ENCODE data around the gene RNF2. TPM values are rescaled to one million over a fixed set of nuclear protein-coding genes. Genes with fewer than 3 reads are reported as not detected.

RNF2 gene
- polyA plus RNA-seq, 1 donor (not counting 4 experiments of a cell fraction or from before 2014, with no cell fraction given), result 29.2 TPM

DNA sequence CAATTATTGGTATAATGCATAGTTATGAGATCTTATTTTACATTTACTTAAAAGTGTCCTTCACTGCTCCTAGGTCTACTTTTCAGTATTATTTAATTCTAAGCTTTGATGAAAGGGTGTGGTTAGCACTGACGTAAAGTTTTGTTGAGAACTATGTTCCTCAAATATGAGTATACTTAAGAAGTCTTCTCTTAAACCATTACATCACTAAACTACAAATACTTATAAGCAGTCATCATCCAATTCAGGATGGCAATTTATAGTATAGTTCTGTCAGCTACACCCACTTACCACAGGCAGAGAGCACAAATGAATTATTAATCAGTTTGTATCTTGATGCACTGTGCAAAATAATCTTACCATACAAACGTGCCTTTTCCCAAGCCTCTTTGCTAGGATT is 84.3 kb downstream of the RNF2 start:
- no peak for DNase-seq (ENCODE audit: low read depth, low spot score)
- Histone ChIP-seq H3K9me1 (ENCODE audit: control insufficient read depth, extremely low read depth, insufficient read depth, low read length) (no peaks in the 10 kb centered on the region), H3K79me2 (ENCODE audit: control insufficient read depth, insufficient read depth, low read length) (no peaks in the 10 kb centered on the region), H3K27ac (ENCODE audit: control insufficient read depth, insufficient read depth, low read length) (no peak overlapping the region), H3K27me3 (ENCODE audit: control insufficient read depth, extremely low read depth, insufficient read depth, low read length) (no peaks in the 10 kb centered on the region), H4K20me1 (ENCODE audit: control insufficient read depth, extremely low read depth, insufficient read depth, low read length) (no peaks in the 10 kb centered on the region), H2AFZ (ENCODE audit: control insufficient read depth, low read length) (no peak overlapping the region), H3K4me1 (ENCODE audit: control insufficient read depth, extremely low read depth, insufficient read depth, low read length) (no peaks in the 10 kb centered on the region), H3K4me3 (ENCODE audit: control insufficient read depth in 2 of 3, extremely low read depth in 1 of 3, insufficient read depth in 2 of 3, low read depth in 1 of 3, low read length in 3 of 3) (no peak overlapping the region), H3K4me2 (ENCODE audit: control insufficient read depth, extremely low read depth, insufficient read depth, low read depth, low read length) (no peak overlapping the region), H3K9me3 (ENCODE audit: control insufficient read depth, low read depth, low read length) (no peaks in the 10 kb centered on the region), H3K9ac (ENCODE audit: control insufficient read depth, extremely low read depth, insufficient read depth, low read length) (no peak overlapping the region), H3K36me3 (ENCODE audit: control insufficient read depth in 2 of 2, extremely low read depth in 1 of 2, insufficient read depth in 2 of 2, low read length in 2 of 2) (peaks cover 0 to 4% of the 10 kb centered on the region in 2 experiments)
- no peak for FAIRE-seq
- dilution Hi-C loops (cut with MboI; ENCODE audit: extremely low pct_ligation_motif_present, low sequenced_read_pairs), result no loop called here
- TF ChIP-seq, protein P1, sequence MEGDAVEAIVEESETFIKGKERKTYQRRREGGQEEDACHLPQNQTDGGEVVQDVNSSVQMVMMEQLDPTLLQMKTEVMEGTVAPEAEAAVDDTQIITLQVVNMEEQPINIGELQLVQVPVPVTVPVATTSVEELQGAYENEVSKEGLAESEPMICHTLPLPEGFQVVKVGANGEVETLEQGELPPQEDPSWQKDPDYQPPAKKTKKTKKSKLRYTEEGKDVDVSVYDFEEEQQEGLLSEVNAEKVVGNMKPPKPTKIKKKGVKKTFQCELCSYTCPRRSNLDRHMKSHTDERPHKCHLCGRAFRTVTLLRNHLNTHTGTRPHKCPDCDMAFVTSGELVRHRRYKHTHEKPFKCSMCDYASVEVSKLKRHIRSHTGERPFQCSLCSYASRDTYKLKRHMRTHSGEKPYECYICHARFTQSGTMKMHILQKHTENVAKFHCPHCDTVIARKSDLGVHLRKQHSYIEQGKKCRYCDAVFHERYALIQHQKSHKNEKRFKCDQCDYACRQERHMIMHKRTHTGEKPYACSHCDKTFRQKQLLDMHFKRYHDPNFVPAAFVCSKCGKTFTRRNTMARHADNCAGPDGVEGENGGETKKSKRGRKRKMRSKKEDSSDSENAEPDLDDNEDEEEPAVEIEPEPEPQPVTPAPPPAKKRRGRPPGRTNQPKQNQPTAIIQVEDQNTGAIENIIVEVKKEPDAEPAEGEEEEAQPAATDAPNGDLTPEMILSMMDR (optimal IDR thresholded peaks at IDR 0.05 in 1 of 3, IDR thresholded peaks at IDR 0.05 in 1 of 3, conservative IDR thresholded peaks at IDR 0.05 in 1 of 3; ENCODE audit: extremely low read depth in 1 of 3, insufficient read depth in 2 of 3, low read length in 3 of 3), result no peak
- no peak for TF ChIP-seq EZH2 (IDR thresholded peaks at IDR 0.05; ENCODE audit: low read length)

DNA sequence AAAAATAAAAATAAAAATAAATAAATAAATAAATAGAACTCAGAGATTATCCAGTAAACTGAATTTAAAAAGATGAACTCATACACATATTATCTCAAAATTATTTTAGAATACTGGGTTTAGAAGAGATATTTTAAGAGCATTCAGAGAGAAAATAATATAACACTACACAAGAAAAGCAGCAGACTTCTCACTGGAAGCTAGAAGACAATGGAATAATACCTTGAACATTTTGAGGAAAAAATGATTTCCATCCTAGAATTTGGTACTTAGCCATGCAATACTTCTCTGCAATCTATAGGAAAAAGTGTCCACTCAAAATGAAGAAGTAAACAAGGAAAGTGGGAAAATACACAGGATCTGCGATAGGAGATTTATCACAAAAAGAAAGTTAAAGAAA is 87.2 kb downstream of the RNF2 start:
- Histone ChIP-seq H3K79me2 (ENCODE audit: control insufficient read depth, insufficient read depth, low read length) (no peaks in the 10 kb centered on the region), H2AFZ (ENCODE audit: control insufficient read depth, low read length) (no peak overlapping the region), H3K4me3 (ENCODE audit: control insufficient read depth in 2 of 3, extremely low read depth in 1 of 3, insufficient read depth in 2 of 3, low read depth in 1 of 3, low read length in 3 of 3) (no peak overlapping the region), H3K9me3 (ENCODE audit: control insufficient read depth, low read depth, low read length) (no peaks in the 10 kb centered on the region), H3K9me1 (ENCODE audit: control insufficient read depth, extremely low read depth, insufficient read depth, low read length) (no peaks in the 10 kb centered on the region), H3K36me3 (ENCODE audit: control insufficient read depth in 2 of 2, extremely low read depth in 1 of 2, insufficient read depth in 2 of 2, low read length in 2 of 2) (peaks cover 0 to 4% of the 10 kb centered on the region in 2 experiments), H3K4me2 (ENCODE audit: control insufficient read depth, extremely low read depth, insufficient read depth, low read depth, low read length) (no peak overlapping the region), H3K9ac (ENCODE audit: control insufficient read depth, extremely low read depth, insufficient read depth, low read length) (no peak overlapping the region), H3K4me1 (ENCODE audit: control insufficient read depth, extremely low read depth, insufficient read depth, low read length) (no peaks in the 10 kb centered on the region), H3K27ac (ENCODE audit: control insufficient read depth, insufficient read depth, low read length) (no peak overlapping the region), H4K20me1 (ENCODE audit: control insufficient read depth, extremely low read depth, insufficient read depth, low read length) (no peaks in the 10 kb centered on the region), H3K27me3 (ENCODE audit: control insufficient read depth, extremely low read depth, insufficient read depth, low read length) (no peaks in the 10 kb centered on the region)
- TF ChIP-seq EZH2 (IDR thresholded peaks at IDR 0.05; ENCODE audit: low read length), result no peak
- TF ChIP-seq, protein P1 (optimal IDR thresholded peaks at IDR 0.05 in 1 of 3, IDR thresholded peaks at IDR 0.05 in 1 of 3, conservative IDR thresholded peaks at IDR 0.05 in 1 of 3; ENCODE audit: extremely low read depth in 1 of 3, insufficient read depth in 2 of 3, low read length in 3 of 3), result no peak
- FAIRE-seq (no peak), DNase-seq (ENCODE audit: low read depth, low spot score) (no peak)
- dilution Hi-C loops (cut with MboI; ENCODE audit: extremely low pct_ligation_motif_present, low sequenced_read_pairs), result no loop called here

All from keratinocyte (primary cell).